GM12801 (cell line): ENCODE measurements around the gene TIMM13.

Experiments
- TF ChIP-seq, protein P1 (sequence below): IDR thresholded peaks from one replicate; pipeline ENCODE4 v1.5.1; 2011; ENCODE audit warnings: control low read depth; ENCODE audit not compliant: insufficient read length; ENCODE audit errors: extremely low read depth

The TIMM13 gene

DNA sequence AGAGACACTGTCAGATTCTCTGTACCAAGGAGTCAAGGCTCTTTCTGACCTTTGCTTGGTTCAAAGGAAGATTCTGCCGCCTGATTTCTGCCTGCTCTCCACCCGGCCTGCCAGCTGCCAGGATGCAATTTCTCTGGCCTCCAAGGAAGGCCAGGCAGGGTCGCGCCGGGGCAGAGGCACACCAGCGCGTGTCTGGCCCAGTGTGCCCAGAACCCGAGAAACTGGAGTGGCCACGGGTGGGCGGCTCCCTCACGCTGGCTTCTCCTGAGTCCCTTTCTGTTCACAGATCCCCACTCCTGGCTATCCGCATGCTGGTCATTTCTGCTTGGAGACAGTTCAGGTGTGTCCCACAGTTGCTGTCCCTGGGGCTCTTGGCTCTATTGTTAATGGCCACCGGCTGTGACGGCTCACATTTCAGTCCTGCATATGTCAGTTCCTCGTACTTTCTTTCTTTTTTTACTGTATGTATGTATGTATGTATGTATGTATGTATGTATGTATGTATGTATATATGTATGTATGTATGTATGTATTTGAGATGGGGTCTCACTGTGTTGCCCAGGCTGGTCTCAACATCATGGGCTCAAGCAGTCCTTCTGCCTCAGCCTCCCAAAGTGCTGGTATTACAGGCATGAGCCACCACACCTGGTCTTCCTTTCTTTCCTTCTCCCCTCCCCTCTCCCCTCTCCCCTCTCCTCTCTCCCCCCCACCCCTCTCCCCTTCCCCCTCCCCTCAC lies 50.4 kb downstream of the TIMM13 start:
- TF ChIP-seq, protein P1, sequence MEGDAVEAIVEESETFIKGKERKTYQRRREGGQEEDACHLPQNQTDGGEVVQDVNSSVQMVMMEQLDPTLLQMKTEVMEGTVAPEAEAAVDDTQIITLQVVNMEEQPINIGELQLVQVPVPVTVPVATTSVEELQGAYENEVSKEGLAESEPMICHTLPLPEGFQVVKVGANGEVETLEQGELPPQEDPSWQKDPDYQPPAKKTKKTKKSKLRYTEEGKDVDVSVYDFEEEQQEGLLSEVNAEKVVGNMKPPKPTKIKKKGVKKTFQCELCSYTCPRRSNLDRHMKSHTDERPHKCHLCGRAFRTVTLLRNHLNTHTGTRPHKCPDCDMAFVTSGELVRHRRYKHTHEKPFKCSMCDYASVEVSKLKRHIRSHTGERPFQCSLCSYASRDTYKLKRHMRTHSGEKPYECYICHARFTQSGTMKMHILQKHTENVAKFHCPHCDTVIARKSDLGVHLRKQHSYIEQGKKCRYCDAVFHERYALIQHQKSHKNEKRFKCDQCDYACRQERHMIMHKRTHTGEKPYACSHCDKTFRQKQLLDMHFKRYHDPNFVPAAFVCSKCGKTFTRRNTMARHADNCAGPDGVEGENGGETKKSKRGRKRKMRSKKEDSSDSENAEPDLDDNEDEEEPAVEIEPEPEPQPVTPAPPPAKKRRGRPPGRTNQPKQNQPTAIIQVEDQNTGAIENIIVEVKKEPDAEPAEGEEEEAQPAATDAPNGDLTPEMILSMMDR: no peak
